Measurements from ENCODE around the gene POM121C. TPM values are rescaled to one million over a fixed set of nuclear protein-coding genes. Genes with fewer than 3 reads are reported as not detected.
"Not testable (repeated sequence)": the region's sequence is repeated elsewhere in the genome, so short reads cannot be mapped to it uniquely, and the experiment has no call there.

The POM121C gene
- total and polyA plus RNA-seq, 2 donors (not counting 1 experiment from before 2014, with no cell fraction given): 27.0 to 78.3 TPM

GRCh38 chr7:75442101-75442464 is 44.0 kb downstream of the POM121C start:
- H3K27me3 ChIP-seq (replicated peaks in 1 of 4; ENCODE audit: control extremely low read depth in 1 of 4, control insufficient read depth in 3 of 4, insufficient read depth in 4 of 4, low read length in 3 of 4); H2AFZ ChIP-seq (ENCODE audit: insufficient read depth, low read depth, low read length, poor library complexity, severe bottlenecking); H3K4me1 Mint-ChIP-seq; H4K20me1 ChIP-seq (ENCODE audit: control insufficient read depth, insufficient read depth, low read length, poor library complexity, severe bottlenecking); H3K27me3 Mint-ChIP-seq; intact Hi-C loops (cut with micrococcal nuclease); H3K9me3 Mint-ChIP-seq (ENCODE audit: insufficient read depth); H3K4me2 ChIP-seq (replicated peaks; ENCODE audit: low read depth, low read length, poor library complexity, severe bottlenecking); H3K4me1 ChIP-seq (ENCODE audit: control insufficient read depth in 2 of 2, insufficient read depth in 2 of 2, low read length in 2 of 2); POLR2A ChIA-PET; H3K27ac ChIP-seq (ENCODE audit: low read length in 2 of 2); CTCF ChIA-PET; DNase-seq; H3K9me3 ChIP-seq (ENCODE audit: control extremely low read depth in 1 of 3, control insufficient read depth in 2 of 3, insufficient read depth in 1 of 3, low read length in 2 of 3): not testable (repeated sequence)
- H3K9ac ChIP-seq (ENCODE audit: low read length): peak overlapping the region; percentile 63
- Mint-ChIP-seq H3K4me3 (peak overlapping the region; percentile 83), H3K27ac (peak overlapping the region; percentile 88)
- H3K36me3 ChIP-seq (replicated peaks in 1 of 2; ENCODE audit: control extremely low read depth in 1 of 2, control insufficient read depth in 1 of 2, extremely low read depth in 1 of 2, insufficient read depth in 2 of 2, low read length in 1 of 2): peaks cover 0 to 25% of the 10 kb centered on the region in 2 experiments
- H3K4me3 ChIP-seq (ENCODE audit: control extremely low read depth in 1 of 5, extremely low read depth in 1 of 5, insufficient read depth in 1 of 5, low read depth in 2 of 5, low read length in 4 of 5): peak overlapping the region in 2 of 5 experiments; percentile 29 to 44
- ATAC-seq (ENCODE audit: low read depth): peak; percentile 41
- H3K79me2 ChIP-seq (ENCODE audit: control insufficient read depth, insufficient read depth, low read length): peaks cover 29% of the 10 kb centered on the region
- WGBS (ENCODE audit: insufficient coverage): 15% methylated on average over 2 of the region's 37 CpGs

DNA sequence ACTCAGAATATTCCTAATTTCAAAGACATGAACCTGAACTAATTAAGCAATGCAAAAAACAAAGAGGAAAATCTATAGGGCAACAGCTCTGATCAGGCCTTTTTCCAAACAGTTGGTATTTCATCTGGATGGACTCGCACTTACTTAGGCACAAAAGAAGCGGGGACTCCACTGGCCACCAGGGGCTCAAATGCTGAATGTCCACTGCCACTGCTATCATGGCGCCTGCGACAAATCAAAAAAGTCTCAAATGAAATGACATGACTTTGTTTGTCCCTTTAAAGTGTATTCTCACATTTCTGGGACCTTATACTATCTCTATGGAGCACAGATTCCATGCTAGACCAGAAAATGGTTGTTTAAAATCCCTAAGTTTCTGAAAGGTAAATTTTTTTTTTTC is 47.1 kb downstream of the POM121C start:
- H3K4me1 ChIP-seq (ENCODE audit: control insufficient read depth in 2 of 2, insufficient read depth in 2 of 2, low read length in 2 of 2); H3K27ac Mint-ChIP-seq; H2AFZ ChIP-seq (ENCODE audit: insufficient read depth, low read depth, low read length, poor library complexity, severe bottlenecking); POLR2A ChIA-PET; ATAC-seq (ENCODE audit: low read depth); intact Hi-C loops (cut with micrococcal nuclease); H3K9me3 ChIP-seq (ENCODE audit: control extremely low read depth in 1 of 3, control insufficient read depth in 2 of 3, insufficient read depth in 1 of 3, low read length in 2 of 3); H4K20me1 ChIP-seq (ENCODE audit: control insufficient read depth, insufficient read depth, low read length, poor library complexity, severe bottlenecking); CTCF ChIA-PET; H3K4me3 ChIP-seq (ENCODE audit: control extremely low read depth in 1 of 5, extremely low read depth in 1 of 5, insufficient read depth in 1 of 5, low read depth in 2 of 5, low read length in 4 of 5); H3K4me2 ChIP-seq (replicated peaks; ENCODE audit: low read depth, low read length, poor library complexity, severe bottlenecking); H3K4me3 Mint-ChIP-seq; H3K9ac ChIP-seq (ENCODE audit: low read length); H3K27me3 Mint-ChIP-seq; H3K9me3 Mint-ChIP-seq (ENCODE audit: insufficient read depth); H3K27me3 ChIP-seq (replicated peaks in 1 of 4; ENCODE audit: control extremely low read depth in 1 of 4, control insufficient read depth in 3 of 4, insufficient read depth in 4 of 4, low read length in 3 of 4); DNase-seq; H3K4me1 Mint-ChIP-seq: not testable (repeated sequence)
- peak overlapping the region in 1 of 2 donors; percentile 39 for H3K27ac ChIP-seq (ENCODE audit: low read length in 2 of 2)
- H3K79me2 ChIP-seq (ENCODE audit: control insufficient read depth, insufficient read depth, low read length): peaks cover 40% of the 10 kb centered on the region
- WGBS (ENCODE audit: insufficient coverage): 98% methylated on average over 4 of the region's 4 CpGs
- H3K36me3 ChIP-seq (replicated peaks in 1 of 2; ENCODE audit: control extremely low read depth in 1 of 2, control insufficient read depth in 1 of 2, extremely low read depth in 1 of 2, insufficient read depth in 2 of 2, low read length in 1 of 2): peaks cover 5 to 45% of the 10 kb centered on the region in 2 experiments

- H3K9me3 Mint-ChIP-seq (ENCODE audit: insufficient read depth); H3K9ac ChIP-seq (ENCODE audit: low read length); H3K27ac Mint-ChIP-seq; ATAC-seq (ENCODE audit: low read depth); H3K27ac ChIP-seq (ENCODE audit: low read length in 2 of 2); H3K9me3 ChIP-seq (ENCODE audit: control extremely low read depth in 1 of 3, control insufficient read depth in 2 of 3, insufficient read depth in 1 of 3, low read length in 2 of 3); H4K20me1 ChIP-seq (ENCODE audit: control insufficient read depth, insufficient read depth, low read length, poor library complexity, severe bottlenecking); H3K27me3 ChIP-seq (replicated peaks in 1 of 4; ENCODE audit: control extremely low read depth in 1 of 4, control insufficient read depth in 3 of 4, insufficient read depth in 4 of 4, low read length in 3 of 4); intact Hi-C loops (cut with micrococcal nuclease); H3K4me1 ChIP-seq (ENCODE audit: control insufficient read depth in 2 of 2, insufficient read depth in 2 of 2, low read length in 2 of 2); CTCF ChIA-PET; H3K4me3 Mint-ChIP-seq; H3K4me2 ChIP-seq (replicated peaks; ENCODE audit: low read depth, low read length, poor library complexity, severe bottlenecking); DNase-seq; POLR2A ChIA-PET; H3K27me3 Mint-ChIP-seq; H3K4me3 ChIP-seq (ENCODE audit: control extremely low read depth in 1 of 5, extremely low read depth in 1 of 5, insufficient read depth in 1 of 5, low read depth in 2 of 5, low read length in 4 of 5); H2AFZ ChIP-seq (ENCODE audit: insufficient read depth, low read depth, low read length, poor library complexity, severe bottlenecking): not testable (repeated sequence)
- peaks cover 11% of the 10 kb centered on the region for H3K4me1 Mint-ChIP-seq
- 88% methylated on average over 2 of the region's 15 CpGs for WGBS (ENCODE audit: insufficient coverage)
- peaks cover 11% of the 10 kb centered on the region for H3K79me2 ChIP-seq (ENCODE audit: control insufficient read depth, insufficient read depth, low read length)
- peaks cover 0 to 19% of the 10 kb centered on the region in 2 experiments for H3K36me3 ChIP-seq (replicated peaks in 1 of 2; ENCODE audit: control extremely low read depth in 1 of 2, control insufficient read depth in 1 of 2, extremely low read depth in 1 of 2, insufficient read depth in 2 of 2, low read length in 1 of 2)
These were observed 62.6 kb downstream of the POM121C start for GRCh38 chr7:75423481-75423880.

- H3K4me3 Mint-ChIP-seq; POLR2A ChIA-PET; intact Hi-C loops (cut with micrococcal nuclease); H3K4me1 ChIP-seq (ENCODE audit: control insufficient read depth in 2 of 2, insufficient read depth in 2 of 2, low read length in 2 of 2); H3K27ac Mint-ChIP-seq; H3K9ac ChIP-seq (ENCODE audit: low read length); H4K20me1 ChIP-seq (ENCODE audit: control insufficient read depth, insufficient read depth, low read length, poor library complexity, severe bottlenecking); H3K27ac ChIP-seq (ENCODE audit: low read length in 2 of 2); H3K4me2 ChIP-seq (replicated peaks; ENCODE audit: low read depth, low read length, poor library complexity, severe bottlenecking); H3K27me3 ChIP-seq (replicated peaks in 1 of 4; ENCODE audit: control extremely low read depth in 1 of 4, control insufficient read depth in 3 of 4, insufficient read depth in 4 of 4, low read length in 3 of 4); H2AFZ ChIP-seq (ENCODE audit: insufficient read depth, low read depth, low read length, poor library complexity, severe bottlenecking); DNase-seq; ATAC-seq (ENCODE audit: low read depth); H3K9me3 ChIP-seq (ENCODE audit: control extremely low read depth in 1 of 3, control insufficient read depth in 2 of 3, insufficient read depth in 1 of 3, low read length in 2 of 3); H3K4me1 Mint-ChIP-seq; H3K9me3 Mint-ChIP-seq (ENCODE audit: insufficient read depth); H3K27me3 Mint-ChIP-seq; CTCF ChIA-PET; H3K4me3 ChIP-seq (ENCODE audit: control extremely low read depth in 1 of 5, extremely low read depth in 1 of 5, insufficient read depth in 1 of 5, low read depth in 2 of 5, low read length in 4 of 5): not testable (repeated sequence)
- Histone ChIP-seq H3K79me2 (ENCODE audit: control insufficient read depth, insufficient read depth, low read length) (peaks cover 11% of the 10 kb centered on the region), H3K36me3 (replicated peaks in 1 of 2; ENCODE audit: control extremely low read depth in 1 of 2, control insufficient read depth in 1 of 2, extremely low read depth in 1 of 2, insufficient read depth in 2 of 2, low read length in 1 of 2) (peaks cover 0 to 21% of the 10 kb centered on the region in 2 experiments)
- WGBS (ENCODE audit: insufficient coverage): 99% methylated on average over 18 of the region's 50 CpGs
These were observed 64.0 kb downstream of the POM121C start for GRCh38 chr7:75421798-75422710.
